Astrocyte (in vitro differentiated cells and primary cell): ENCODE results near the gene ARL4A. TPM values are rescaled to one million over a fixed set of nuclear protein-coding genes. Genes with fewer than 3 reads are reported as not detected.
"Not testable (repeated sequence)": the region's sequence is repeated elsewhere in the genome, so short reads cannot be mapped to it uniquely, and the experiment has no call there.

Experiments used
- DNase-seq: peaks from one replicate; pipeline ENCODE4 v3.0.0-alpha.2; 2010; ENCODE audit warnings: low read depth
- FAIRE-seq: peaks from 2 replicates; lab custom pipeline; 2011; peaks lifted over from hg19 to GRCh38; lab: Jason Lieb, UNC
- H2AFZ ChIP-seq: 2 replicates; pipeline ENCODE4 v1.6.0; 2012; ENCODE audit warnings: low read depth, low read length, inconsistent platforms
- H3K27ac ChIP-seq: 2 replicates; pipeline ENCODE4 v1.5.1; 2011; ENCODE audit warnings: low read depth, low read length, inconsistent platforms
- H3K27me3 ChIP-seq: 2 replicates; pipeline ENCODE4 v1.6.0; 2011; ENCODE audit warnings: low read length, inconsistent platforms; ENCODE audit not compliant: insufficient read depth
- H3K36me3 ChIP-seq: 2 replicates; pipeline ENCODE4 v1.5.1; 2011; ENCODE audit warnings: low read length, inconsistent platforms; ENCODE audit not compliant: insufficient read depth
- H3K4me1 ChIP-seq: 2 replicates; pipeline ENCODE4 v1.5.1; 2011; ENCODE audit warnings: low read length, inconsistent platforms; ENCODE audit not compliant: insufficient read depth
- H3K4me2 ChIP-seq: 2 replicates; pipeline ENCODE4 v1.6.0; 2012; ENCODE audit warnings: low read length, inconsistent platforms
- H3K4me3 ChIP-seq: 2 replicates; pipeline ENCODE4 v1.5.1; 2011; ENCODE audit warnings: low read depth, mild to moderate bottlenecking, low read length, inconsistent platforms; ENCODE audit not compliant: insufficient read depth
- H3K79me2 ChIP-seq: 2 replicates; pipeline ENCODE4 v1.6.0; 2012; ENCODE audit warnings: mild to moderate bottlenecking, low read length, inconsistent platforms; ENCODE audit not compliant: insufficient read depth
- H3K9ac ChIP-seq: 2 replicates; pipeline ENCODE4 v1.6.0; 2012; ENCODE audit warnings: mild to moderate bottlenecking, low read length, inconsistent platforms
- H3K9me3 ChIP-seq: 2 replicates; pipeline ENCODE4 v1.5.1; 2012; ENCODE audit warnings: low read depth, mild to moderate bottlenecking, low read length, inconsistent platforms; ENCODE audit not compliant: insufficient read depth
- H4K20me1 ChIP-seq: 2 replicates; pipeline ENCODE4 v1.6.0; 2012; ENCODE audit warnings: low read length, inconsistent platforms; ENCODE audit not compliant: insufficient read depth
- H3K27ac Mint-ChIP-seq: one replicate; pipeline ENCODE4 v1.8.0; 2021; ENCODE audit warnings: mild to moderate bottlenecking, mixed read lengths; ENCODE audit not compliant: unreplicated experiment
- H3K27me3 Mint-ChIP-seq: one replicate; pipeline ENCODE4 v1.8.0; 2021; ENCODE audit warnings: low read depth, mixed read lengths; ENCODE audit not compliant: unreplicated experiment
- H3K36me3 Mint-ChIP-seq: one replicate; pipeline ENCODE4 v1.8.0; 2021; ENCODE audit warnings: low read depth, mixed read lengths; ENCODE audit not compliant: unreplicated experiment
- H3K4me1 Mint-ChIP-seq: one replicate; pipeline ENCODE4 v1.8.0; 2021; ENCODE audit warnings: low read depth, mixed read lengths; ENCODE audit not compliant: unreplicated experiment
- H3K4me3 Mint-ChIP-seq: one replicate; pipeline ENCODE4 v1.8.0; 2021; ENCODE audit warnings: mild to moderate bottlenecking, moderate library complexity, mixed read lengths; ENCODE audit not compliant: unreplicated experiment
- H3K9me3 Mint-ChIP-seq: one replicate; pipeline ENCODE4 v1.8.0; 2021; ENCODE audit warnings: mild to moderate bottlenecking, mixed read lengths; ENCODE audit not compliant: unreplicated experiment
- EZH2 ChIP-seq: IDR thresholded peaks from 2 replicates; pipeline ENCODE4 v1.6.1; 2012; ENCODE audit warnings: mild to moderate bottlenecking, low read length, inconsistent platforms; ENCODE audit not compliant: insufficient read depth
- total RNA-seq: library from RNA; stranded (reverse); gene quantifications from 2 replicates; pipeline ENCODE4 v1.2.1, GENCODE V29; 2021
- TF ChIP-seq, protein P1 (sequence below): IDR thresholded peaks from 2 replicates; pipeline ENCODE4 v1.5.1; 2011; ENCODE audit warnings: low read depth, mild to moderate bottlenecking, inconsistent platforms, low read length, moderate library complexity; ENCODE audit not compliant: insufficient read depth

The ARL4A gene
- total RNA-seq, 1 donor from 2014 or later: 34.6 TPM

DNA sequence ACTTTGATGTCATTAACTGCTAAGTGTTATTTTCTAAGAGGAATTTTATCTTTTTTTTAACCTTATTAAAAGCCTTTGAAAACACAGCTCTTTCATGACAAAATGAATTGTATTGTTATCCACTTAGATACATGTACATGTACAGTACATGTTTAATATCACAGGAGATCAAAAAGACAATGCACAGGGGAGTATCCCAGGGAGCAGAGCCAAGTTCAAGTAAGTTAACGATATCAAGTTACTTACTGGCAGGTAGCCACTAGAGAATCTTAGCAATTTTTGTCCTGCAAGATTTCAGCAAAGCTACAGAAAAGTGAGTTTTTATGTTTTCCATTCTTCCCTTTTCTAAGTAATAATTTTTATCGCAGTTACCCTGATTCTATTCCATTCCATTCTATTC, 33.9 kb upstream of the ARL4A start:
- Mint-ChIP-seq H3K9me3 (no peaks in the 10 kb centered on the region), H3K27ac (no peak overlapping the region)

DNA sequence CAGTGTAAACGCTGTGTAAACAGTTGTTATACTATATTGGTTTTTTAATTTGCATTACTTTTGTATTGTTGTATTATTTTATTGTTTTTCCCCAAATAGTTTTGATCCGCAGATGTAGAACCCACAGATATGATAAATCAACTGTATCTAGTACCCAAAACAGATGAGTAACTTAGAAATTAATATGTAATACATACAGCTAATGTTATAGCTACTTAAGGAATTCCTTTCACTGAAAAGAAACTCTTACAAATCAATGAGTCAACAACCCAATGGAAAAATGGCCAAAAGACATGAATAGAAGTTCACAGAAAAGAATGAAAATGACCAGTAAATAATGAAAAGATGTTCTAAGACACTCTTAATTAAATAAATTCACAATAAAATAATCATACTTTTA, 32.3 kb upstream of the ARL4A start:
- H3K9ac ChIP-seq: no peak overlapping the region
- no peak overlapping the region for H3K27ac Mint-ChIP-seq
- peaks cover 22% of the 10 kb centered on the region for H3K4me1 Mint-ChIP-seq
- H3K36me3 ChIP-seq: no peaks in the 10 kb centered on the region
- no peaks in the 10 kb centered on the region for H3K27me3 ChIP-seq
- no peak overlapping the region for H3K4me2 ChIP-seq
- H2AFZ ChIP-seq: no peak overlapping the region
- no peaks in the 10 kb centered on the region for H4K20me1 ChIP-seq
- H3K9me3 Mint-ChIP-seq: no peaks in the 10 kb centered on the region
- H3K4me3 Mint-ChIP-seq: no peak overlapping the region
- no peaks in the 10 kb centered on the region for H3K9me3 ChIP-seq
- H3K36me3 Mint-ChIP-seq: no peaks in the 10 kb centered on the region
- H3K27me3 Mint-ChIP-seq: no peaks in the 10 kb centered on the region
- DNase-seq (no peak), FAIRE-seq (no peak)
- H3K79me2 ChIP-seq: no peaks in the 10 kb centered on the region
- H3K4me3 ChIP-seq: no peak overlapping the region
- TF ChIP-seq, protein P1, sequence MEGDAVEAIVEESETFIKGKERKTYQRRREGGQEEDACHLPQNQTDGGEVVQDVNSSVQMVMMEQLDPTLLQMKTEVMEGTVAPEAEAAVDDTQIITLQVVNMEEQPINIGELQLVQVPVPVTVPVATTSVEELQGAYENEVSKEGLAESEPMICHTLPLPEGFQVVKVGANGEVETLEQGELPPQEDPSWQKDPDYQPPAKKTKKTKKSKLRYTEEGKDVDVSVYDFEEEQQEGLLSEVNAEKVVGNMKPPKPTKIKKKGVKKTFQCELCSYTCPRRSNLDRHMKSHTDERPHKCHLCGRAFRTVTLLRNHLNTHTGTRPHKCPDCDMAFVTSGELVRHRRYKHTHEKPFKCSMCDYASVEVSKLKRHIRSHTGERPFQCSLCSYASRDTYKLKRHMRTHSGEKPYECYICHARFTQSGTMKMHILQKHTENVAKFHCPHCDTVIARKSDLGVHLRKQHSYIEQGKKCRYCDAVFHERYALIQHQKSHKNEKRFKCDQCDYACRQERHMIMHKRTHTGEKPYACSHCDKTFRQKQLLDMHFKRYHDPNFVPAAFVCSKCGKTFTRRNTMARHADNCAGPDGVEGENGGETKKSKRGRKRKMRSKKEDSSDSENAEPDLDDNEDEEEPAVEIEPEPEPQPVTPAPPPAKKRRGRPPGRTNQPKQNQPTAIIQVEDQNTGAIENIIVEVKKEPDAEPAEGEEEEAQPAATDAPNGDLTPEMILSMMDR: no peak
- TF ChIP-seq EZH2: no peak
- peaks cover 9% of the 10 kb centered on the region for H3K4me1 ChIP-seq
- no peak overlapping the region for H3K27ac ChIP-seq

More for the DNA sequence above, 33.9 kb upstream of the ARL4A start:
- Mint-ChIP-seq H3K36me3 (no peaks in the 10 kb centered on the region), H3K4me3 (no peak overlapping the region), H3K4me1 (peaks cover 17% of the 10 kb centered on the region), H3K27me3 (no peaks in the 10 kb centered on the region)
- Histone ChIP-seq H3K36me3 (no peaks in the 10 kb centered on the region), H3K27me3 (no peaks in the 10 kb centered on the region), H3K9me3 (no peaks in the 10 kb centered on the region), H2AFZ (no peak overlapping the region), H3K4me2 (peak overlapping the region; percentile 6), H3K4me1 (peaks cover 6% of the 10 kb centered on the region), H3K9ac (no peak overlapping the region), H3K4me3 (no peak overlapping the region), H3K27ac (no peak overlapping the region), H4K20me1 (no peaks in the 10 kb centered on the region), H3K79me2 (no peaks in the 10 kb centered on the region)
- FAIRE-seq: no peak
- TF ChIP-seq EZH2: no peak
- TF ChIP-seq, protein P1: no peak
- peak; percentile 42 for DNase-seq

DNA sequence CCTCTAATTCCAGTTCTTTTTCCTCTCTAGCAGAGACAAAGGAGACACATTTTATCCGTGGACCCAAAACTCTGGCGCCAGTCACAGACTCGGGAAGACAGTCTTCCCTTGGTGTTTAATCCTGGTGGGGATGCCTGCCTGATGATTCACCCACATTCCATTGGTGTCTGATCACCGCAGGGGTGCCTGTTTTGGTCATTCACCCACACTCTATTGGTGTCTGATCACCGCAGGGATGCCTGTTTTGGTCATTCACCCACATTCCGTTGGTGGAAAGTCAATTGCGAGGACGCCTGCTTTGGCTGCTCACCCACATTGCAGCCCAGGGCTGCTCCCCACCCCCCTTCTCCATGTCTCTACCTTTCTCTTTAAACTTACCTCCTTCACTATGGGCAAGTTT, 27.0 kb upstream of the ARL4A start:
- not testable (repeated sequence) for H3K27me3 Mint-ChIP-seq, H2AFZ ChIP-seq, H4K20me1 ChIP-seq, H3K36me3 Mint-ChIP-seq, H3K79me2 ChIP-seq, H3K27me3 ChIP-seq, H3K4me3 ChIP-seq, H3K27ac Mint-ChIP-seq, H3K9me3 Mint-ChIP-seq, H3K36me3 ChIP-seq, H3K4me3 Mint-ChIP-seq, H3K9me3 ChIP-seq
- FAIRE-seq: peak; percentile 82
- Histone ChIP-seq H3K4me1 (peaks cover 19% of the 10 kb centered on the region), H3K9ac (peak overlapping the region; percentile 53), H3K27ac (peak overlapping the region; percentile 52), H3K4me2 (peak overlapping the region; percentile 71)
- DNase-seq: peak; percentile 98
- peaks cover 13% of the 10 kb centered on the region for H3K4me1 Mint-ChIP-seq

DNA sequence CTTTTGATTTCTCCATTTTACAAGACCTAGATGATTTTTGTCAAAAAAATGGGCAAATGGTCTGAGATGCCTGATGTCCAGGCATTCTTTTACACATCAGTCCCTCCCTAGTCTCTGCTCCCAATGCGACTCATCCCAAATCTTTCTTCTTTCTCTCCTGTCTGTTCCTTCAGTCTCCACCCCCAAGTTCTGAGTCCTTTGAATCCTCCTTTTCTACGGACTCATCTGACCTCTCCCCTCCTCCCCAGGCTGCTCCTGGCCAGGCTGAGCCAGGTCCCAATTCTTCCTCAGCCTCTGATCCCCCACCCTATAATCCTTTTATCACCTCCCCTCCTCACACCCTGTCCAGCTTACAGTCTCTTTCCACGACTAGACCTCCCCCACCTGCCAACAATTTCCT, 26.4 kb upstream of the ARL4A start:
- H3K79me2 ChIP-seq, H2AFZ ChIP-seq: not testable (repeated sequence)
- peak overlapping the region; percentile 71 for H3K4me2 ChIP-seq

More for the DNA sequence above, 26.4 kb upstream of the ARL4A start:
- not testable (repeated sequence) for H3K9me3 ChIP-seq, H3K9me3 Mint-ChIP-seq, H4K20me1 ChIP-seq, H3K27me3 Mint-ChIP-seq, H3K4me3 ChIP-seq, H3K36me3 Mint-ChIP-seq, H3K36me3 ChIP-seq, H3K27ac Mint-ChIP-seq, H3K4me3 Mint-ChIP-seq, H3K9ac ChIP-seq, DNase-seq, H3K27me3 ChIP-seq, FAIRE-seq
- H3K4me1 Mint-ChIP-seq: peaks cover 13% of the 10 kb centered on the region
- Histone ChIP-seq H3K4me1 (peaks cover 19% of the 10 kb centered on the region), H3K27ac (peak overlapping the region; percentile 16)
